Upper lobe of left lung (tissue), 4 donors: ENCODE results near the gene ETFA.

Source experiments
- CTCF ChIP-seq, 6 experiments: fragments of 450-650 bp in 4 of 6; fragments of 200-600 bp in 2 of 6; sonication (generic) in 2 of 6; IDR thresholded peaks; one replicate each; pipeline ENCODE4 v1.5.1; 2016 to 2019; ENCODE audit warnings: antibody characterized with exemption in 6 of 6
- EP300 ChIP-seq, 4 donors: sonication (generic); formaldehyde crosslinking; IDR thresholded peaks; one replicate each; pipeline ENCODE4 v1.5.1; 2017; ENCODE audit warnings: antibody characterized with exemption in 4 of 4, control low read depth in 2 of 4
- POLR2AphosphoS5 ChIP-seq, 2 donors: sonication (generic); formaldehyde crosslinking; IDR thresholded peaks; one replicate each; pipeline ENCODE4 v1.5.1; 2017; ENCODE audit warnings: antibody characterized with exemption in 2 of 2

GRCh38 chr15:76286271-76286879 lies 24.9 kb downstream of the ETFA start:
- no peak for TF ChIP-seq CTCF (IDR thresholded peaks at IDR 0.05)
- TF ChIP-seq POLR2AphosphoS5 (IDR thresholded peaks at IDR 0.05): no peak
- TF ChIP-seq EP300 (IDR thresholded peaks at IDR 0.05): no peak
